Stimulated activated effector memory CD8-positive, alpha-beta T cell treated with anti-CD3 and anti-CD28 coated beads, Interleukin-12 subunit alpha, Interleukin-12 subunit beta, amount 100 ng/mL, for 72 hours (primary cell): ENCODE results near the gene DYNLT1.
"Not testable (repeated sequence)": the region's sequence is repeated elsewhere in the genome, so short reads cannot be mapped to it uniquely, and the experiment has no call there.

Experiments used
- ATAC-seq: fragments of 150-1000 bp; cut with Tn5 transposase; 2 replicates; pipeline ENCODE4 v1.10.0; 2021
- DNase-seq, 2 donors: peaks; one replicate each; pipeline ENCODE4 v3.0.0; 2021 to 2022; ENCODE audit warnings: low spot score in 2 of 2
- H3K27ac Mint-ChIP-seq: one replicate; pipeline ENCODE4 v1.8.0; 2022; ENCODE audit warnings: mild to moderate bottlenecking, mixed read lengths
- H3K36me3 Mint-ChIP-seq: one replicate; pipeline ENCODE4 v1.8.0; 2022; ENCODE audit warnings: mild to moderate bottlenecking, mixed read lengths
- H3K4me1 Mint-ChIP-seq: one replicate; pipeline ENCODE4 v1.8.0; 2022; ENCODE audit warnings: mixed read lengths
- H3K4me3 Mint-ChIP-seq: one replicate; pipeline ENCODE4 v1.8.0; 2022; ENCODE audit warnings: mild to moderate bottlenecking, mixed read lengths
- H3K9me3 Mint-ChIP-seq: one replicate; pipeline ENCODE4 v1.8.0; 2022; ENCODE audit warnings: mixed read lengths

Gene DYNLT1

DNA sequence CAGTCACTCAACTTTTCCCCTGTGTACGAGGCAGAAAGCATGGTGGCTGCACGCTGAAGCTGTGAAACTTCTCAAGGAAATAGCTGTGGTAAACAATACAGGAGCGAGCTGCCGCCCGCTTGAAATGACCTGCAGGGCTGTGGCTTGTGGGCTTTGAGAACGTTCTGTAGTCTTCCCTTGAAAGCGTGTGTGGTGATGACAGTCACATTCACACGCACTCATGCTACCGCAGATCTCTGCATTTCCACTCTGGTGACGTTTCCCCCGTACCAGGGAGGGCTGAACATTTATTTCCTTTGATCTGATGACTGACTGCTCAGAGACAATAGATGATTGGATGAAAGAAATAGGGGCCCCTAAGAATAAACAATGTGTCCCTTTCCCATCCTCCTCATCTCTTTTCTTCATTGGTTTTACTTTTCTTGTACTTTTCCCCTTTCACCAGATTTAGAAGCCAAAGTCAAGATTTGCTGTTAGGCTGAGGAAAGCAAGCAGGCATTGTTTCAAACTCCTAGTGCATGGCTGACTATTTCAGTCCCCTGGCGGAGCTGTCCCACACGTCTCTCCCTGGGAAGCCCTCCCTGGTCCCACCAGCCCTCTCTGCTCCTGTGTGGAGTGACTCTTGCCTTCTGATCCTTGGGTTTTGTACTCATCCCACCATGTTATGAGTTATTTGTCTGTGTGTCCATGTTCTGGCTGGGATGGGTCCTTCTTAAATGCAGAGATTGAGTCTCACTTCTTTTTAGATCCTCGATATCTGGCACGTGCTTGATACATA lies 9.2 kb upstream of the DYNLT1 start:
- H3K36me3 Mint-ChIP-seq, result peaks cover 100% of the 10 kb centered on the region
- no peaks in the 10 kb centered on the region for H3K9me3 Mint-ChIP-seq
- H3K4me1 Mint-ChIP-seq, result peaks cover 64% of the 10 kb centered on the region
- peak overlapping the region; percentile 79 for H3K4me3 Mint-ChIP-seq
- ATAC-seq (peak; percentile 78), DNase-seq (peak; percentile 61 to 92)
- H3K27ac Mint-ChIP-seq, result peak overlapping the region; percentile 99

DNA sequence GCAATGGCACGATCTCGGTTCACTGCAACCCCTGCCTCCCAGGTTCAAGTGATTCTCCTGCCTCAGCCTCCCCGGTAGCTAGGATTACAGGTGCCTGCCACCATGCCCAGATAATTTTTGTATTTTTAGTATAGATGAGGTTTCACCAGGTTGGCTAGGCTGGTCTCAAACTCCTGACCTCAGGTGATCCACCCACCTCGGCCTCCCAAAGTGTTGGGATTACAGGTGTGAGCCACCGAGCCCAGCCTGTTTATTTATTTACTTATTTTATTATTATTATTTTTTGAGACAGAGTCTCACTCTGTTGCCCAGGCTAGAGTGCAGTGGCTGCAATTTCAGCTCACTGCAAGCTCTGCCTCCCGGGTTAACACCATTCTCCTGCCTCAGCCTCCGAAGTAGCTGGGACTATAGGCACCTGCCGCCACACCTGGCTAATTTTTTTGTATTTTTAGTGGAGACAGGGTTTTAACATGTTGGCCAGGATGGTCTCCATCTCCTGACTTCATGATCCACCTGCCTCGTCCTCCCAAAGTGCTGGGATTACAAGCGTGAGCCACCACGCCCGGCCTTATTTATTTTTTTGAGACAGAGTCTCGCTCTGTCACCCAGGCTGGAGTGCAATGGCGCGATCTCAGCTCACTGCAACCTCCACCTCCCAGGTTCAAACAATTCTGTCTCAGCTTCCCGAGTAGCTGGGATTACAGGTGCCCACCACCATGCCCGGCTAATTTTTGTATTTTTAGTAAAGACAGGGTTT lies 7.6 kb upstream of the DYNLT1 start:
- H3K4me3 Mint-ChIP-seq, result peak overlapping the region; percentile 79
- peaks cover 90% of the 10 kb centered on the region for H3K36me3 Mint-ChIP-seq
- H3K9me3 Mint-ChIP-seq, ATAC-seq: not testable (repeated sequence)
- DNase-seq, result peak in 1 of 2 donors; percentile 51
- H3K4me1 Mint-ChIP-seq, result peaks cover 70% of the 10 kb centered on the region
- H3K27ac Mint-ChIP-seq, result peak overlapping the region; percentile 99

DNA sequence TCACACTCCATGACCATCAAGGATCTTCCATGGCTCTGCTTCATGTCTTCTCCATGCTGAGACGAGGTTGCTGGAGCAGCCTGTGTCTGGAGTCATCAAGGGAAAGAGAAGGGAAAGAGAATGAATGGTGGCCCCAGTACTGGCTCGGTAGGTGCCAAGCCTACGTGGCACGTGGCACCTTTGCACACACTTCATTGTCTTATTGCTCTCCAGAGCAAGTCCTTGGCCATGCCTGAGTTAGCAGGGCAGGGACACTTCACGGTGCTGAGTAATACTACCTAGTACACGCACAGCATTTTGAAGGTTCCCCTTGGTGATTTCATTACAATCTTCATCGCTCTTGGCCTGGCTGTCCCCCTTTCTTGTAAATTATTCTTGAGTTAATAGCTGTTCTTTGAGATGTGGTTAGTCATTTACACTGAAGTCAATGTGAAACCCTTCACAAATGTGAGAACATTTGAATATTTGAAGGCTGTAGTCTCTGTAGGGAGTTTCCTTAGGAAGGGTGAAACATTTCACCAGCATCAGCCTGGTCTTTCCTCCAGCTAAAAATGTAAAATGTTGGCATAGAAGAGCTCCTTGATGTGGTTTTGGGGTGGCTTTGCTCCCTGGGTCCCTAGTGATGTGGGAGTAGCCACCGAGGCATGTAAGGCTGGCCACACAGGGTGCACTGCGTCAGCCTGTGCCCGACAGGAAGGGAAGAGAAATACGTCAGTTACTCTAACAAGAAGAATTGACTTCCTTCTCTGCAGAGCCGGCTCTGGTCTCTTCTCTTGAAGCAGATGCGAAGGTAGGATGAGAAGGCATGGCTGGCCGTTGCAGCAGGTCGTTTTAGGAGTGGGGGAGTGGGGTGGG lies 5.0 kb upstream of the DYNLT1 start, which contains the start of gene SYTL3:
TSS of gene SYTL3 (plus strand) at position 766 of the 855 bp plus-strand sequence. CDS start 13,215 bp downstream, outside the sequence.
- peak; percentile 67 to 92 for DNase-seq
- Mint-ChIP-seq H3K9me3 (no peaks in the 10 kb centered on the region), H3K27ac (peak within 1 kb of the TSS; percentile 99), H3K36me3 (peaks cover 79% of the 10 kb centered on the region), H3K4me1 (peaks cover 67% of the 10 kb centered on the region), H3K4me3 (peak within 1 kb of the TSS; percentile 79)
- ATAC-seq, result peak; percentile 69

DNA sequence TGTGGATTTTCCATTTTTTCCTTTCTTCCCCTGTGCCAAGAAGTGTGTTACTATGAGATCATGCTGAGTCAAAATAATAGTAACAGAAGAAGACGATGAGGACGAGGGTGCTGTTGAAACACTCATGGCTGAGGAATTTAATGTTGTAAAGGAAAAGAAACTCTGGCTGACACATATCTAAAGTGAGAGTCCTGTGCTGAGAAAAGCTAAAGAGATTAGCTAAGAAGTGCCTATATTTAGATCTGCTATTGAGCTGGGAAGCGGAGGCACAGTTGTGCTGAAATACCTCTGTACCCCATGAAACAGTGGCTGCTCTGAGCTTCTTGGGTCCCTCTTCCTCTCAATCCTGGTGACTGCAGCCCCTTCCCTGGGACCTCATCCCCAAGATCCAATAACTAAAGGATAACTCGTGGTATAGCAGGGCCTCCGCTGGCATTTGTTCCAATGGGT lies 4.2 kb upstream of the DYNLT1 start:
- peak in 1 of 2 donors; percentile 76 for DNase-seq
- H3K36me3 Mint-ChIP-seq, result peaks cover 78% of the 10 kb centered on the region
- ATAC-seq, result peak; percentile 44
- peak overlapping the region; percentile 99 for H3K27ac Mint-ChIP-seq
- H3K9me3 Mint-ChIP-seq, result no peaks in the 10 kb centered on the region
- peak overlapping the region; percentile 79 for H3K4me3 Mint-ChIP-seq
- peaks cover 59% of the 10 kb centered on the region for H3K4me1 Mint-ChIP-seq

DNA sequence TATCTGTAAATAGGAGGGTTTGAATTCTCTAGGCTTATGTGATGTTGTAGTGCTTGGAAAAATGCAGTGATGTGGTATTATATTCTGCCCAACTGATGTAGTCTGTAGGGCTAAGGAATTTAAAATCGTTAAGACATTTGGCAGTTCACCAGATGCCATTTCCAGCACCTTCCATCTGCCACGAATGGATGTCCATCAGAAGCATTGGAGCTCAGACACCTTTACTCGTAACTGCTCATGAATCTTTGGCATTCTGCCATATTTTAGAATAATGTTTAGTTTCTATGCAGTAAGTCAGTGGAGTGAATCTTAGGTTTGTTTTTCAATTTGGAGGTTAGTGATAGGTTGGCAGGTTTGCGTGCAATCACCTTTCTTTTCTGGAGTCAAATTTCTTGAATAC lies 3.0 kb upstream of the DYNLT1 start:
- peak overlapping the region; percentile 77 for H3K4me3 Mint-ChIP-seq
- DNase-seq (peak in 1 of 2 donors; percentile 41), ATAC-seq (no peak)
- peaks cover 51% of the 10 kb centered on the region for H3K4me1 Mint-ChIP-seq
- peak overlapping the region; percentile 99 for H3K27ac Mint-ChIP-seq
- H3K36me3 Mint-ChIP-seq, result peaks cover 78% of the 10 kb centered on the region
- H3K9me3 Mint-ChIP-seq, result no peaks in the 10 kb centered on the region

DNA sequence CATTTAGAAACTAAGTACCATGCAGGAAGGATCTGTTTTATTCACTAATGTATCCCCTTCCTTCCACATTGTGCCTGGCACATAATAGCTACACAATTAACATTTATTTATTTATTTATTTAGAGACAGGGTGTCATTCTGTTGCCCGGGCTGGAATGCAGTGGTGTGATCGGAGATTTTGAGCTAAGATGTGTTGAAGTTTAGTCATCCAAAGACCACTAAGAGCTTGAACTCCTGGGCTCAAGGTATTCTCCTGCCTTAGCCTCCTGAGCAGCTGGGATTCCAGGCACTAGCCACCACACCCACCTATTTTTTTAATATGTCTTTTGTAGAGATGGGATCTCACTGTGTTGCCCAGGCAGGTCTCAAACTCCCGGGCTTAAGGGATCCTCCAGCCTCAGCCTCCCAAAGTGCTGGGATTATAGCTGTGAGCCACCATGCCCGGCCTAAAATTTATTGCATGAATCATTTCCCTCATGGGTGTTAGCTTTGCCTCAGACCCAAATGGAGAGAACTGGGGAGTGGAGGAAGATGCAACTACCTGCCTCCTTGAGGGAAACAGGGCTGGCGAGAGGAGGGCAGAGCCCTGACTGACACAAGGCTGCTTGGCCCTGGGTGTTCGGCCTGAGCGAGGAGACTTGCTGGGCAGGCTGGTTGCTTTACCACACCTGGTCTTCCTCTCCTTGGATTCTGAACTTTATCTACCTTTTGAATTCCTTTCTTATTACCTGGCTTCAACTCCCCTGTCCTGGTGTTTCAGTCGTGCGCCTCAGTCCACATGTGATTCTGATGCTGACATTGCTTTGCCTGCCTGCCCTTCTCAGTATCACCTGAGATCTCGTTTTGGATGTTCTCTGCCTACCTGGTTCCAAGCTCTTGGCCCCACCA lies 1.7 kb upstream of the DYNLT1 start:
- ATAC-seq (no peak), DNase-seq (peak in 1 of 2 donors; percentile 48)
- Mint-ChIP-seq H3K4me1 (peaks cover 61% of the 10 kb centered on the region), H3K9me3 (no peaks in the 10 kb centered on the region), H3K36me3 (peaks cover 78% of the 10 kb centered on the region), H3K4me3 (peak overlapping the region; percentile 77), H3K27ac (peak overlapping the region; percentile 94)

DNA sequence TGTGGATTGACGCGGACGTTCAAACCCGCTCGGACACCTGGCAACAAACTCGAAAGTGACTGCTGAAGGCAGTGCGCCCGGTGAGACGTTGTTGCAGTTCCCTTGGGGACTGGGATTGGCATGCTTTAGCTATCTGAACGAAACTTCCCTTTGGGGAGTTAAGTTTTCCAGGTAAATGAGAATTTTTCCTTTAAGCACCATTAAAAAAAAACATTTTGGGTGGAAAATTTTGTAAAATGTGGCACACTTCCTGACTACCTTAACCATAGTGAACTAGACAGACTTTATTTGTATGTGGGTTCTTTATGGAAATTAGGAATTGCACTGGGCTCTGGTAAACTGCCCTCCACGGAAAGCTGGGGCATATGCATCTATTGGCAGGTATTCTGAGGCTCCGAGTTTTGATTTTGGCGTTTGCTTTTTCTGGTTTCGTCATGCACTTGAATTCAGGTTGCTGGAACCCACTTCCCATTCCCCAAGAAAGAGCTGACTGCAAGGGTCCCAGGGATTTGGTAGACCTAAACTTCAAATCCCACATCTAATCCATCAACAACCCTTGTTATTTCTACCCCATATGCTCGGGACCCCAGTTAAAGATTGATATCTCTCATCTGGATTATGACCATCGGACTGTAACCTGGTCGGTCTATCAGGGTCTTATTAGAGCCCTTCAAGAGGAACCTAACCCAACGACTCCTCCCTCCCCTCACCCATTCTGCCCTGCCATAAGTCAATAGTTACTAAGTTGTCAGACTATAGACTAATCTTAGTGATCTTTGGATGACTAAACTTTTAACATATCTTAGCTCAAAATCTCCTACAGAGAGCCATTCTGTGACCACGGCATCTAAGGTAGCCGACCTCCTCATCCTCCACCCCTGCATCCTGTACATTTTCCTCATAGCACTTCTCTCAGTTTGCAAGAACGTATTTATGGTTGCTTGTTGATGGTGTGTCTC lies 800 bp upstream of the DYNLT1 start:
- no peaks in the 10 kb centered on the region for H3K9me3 Mint-ChIP-seq
- ATAC-seq (peak; percentile 19), DNase-seq (no peak)
- H3K4me3 Mint-ChIP-seq, result peak overlapping the region; percentile 77
- peak overlapping the region; percentile 94 for H3K27ac Mint-ChIP-seq
- peaks cover 78% of the 10 kb centered on the region for H3K36me3 Mint-ChIP-seq
- peaks cover 71% of the 10 kb centered on the region for H3K4me1 Mint-ChIP-seq

DNA sequence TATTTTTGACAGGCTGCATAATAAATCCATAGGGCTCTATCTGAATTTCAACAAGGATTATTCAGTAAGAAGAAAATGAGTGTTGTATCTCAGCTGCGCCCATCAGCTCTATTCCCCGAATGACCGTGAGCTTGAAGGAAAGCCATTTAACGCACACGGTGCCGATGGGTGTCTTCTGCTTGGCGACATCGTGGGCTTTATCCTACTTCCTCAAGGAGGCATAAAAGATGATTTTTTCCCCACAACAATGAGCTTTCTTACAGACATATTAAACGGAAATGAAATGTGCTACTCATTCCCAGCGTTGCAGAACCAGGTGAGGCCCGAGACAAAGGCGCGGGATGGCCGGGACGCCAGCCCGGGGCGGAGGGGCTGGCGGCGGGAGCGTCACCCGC lies 710 bp downstream of the DYNLT1 start:
- Mint-ChIP-seq H3K4me3 (peak overlapping the region; percentile 77), H3K4me1 (peaks cover 74% of the 10 kb centered on the region), H3K9me3 (no peaks in the 10 kb centered on the region), H3K27ac (peak overlapping the region; percentile 94), H3K36me3 (peaks cover 78% of the 10 kb centered on the region)
- DNase-seq, result no peak
- ATAC-seq, result no peak

DNA sequence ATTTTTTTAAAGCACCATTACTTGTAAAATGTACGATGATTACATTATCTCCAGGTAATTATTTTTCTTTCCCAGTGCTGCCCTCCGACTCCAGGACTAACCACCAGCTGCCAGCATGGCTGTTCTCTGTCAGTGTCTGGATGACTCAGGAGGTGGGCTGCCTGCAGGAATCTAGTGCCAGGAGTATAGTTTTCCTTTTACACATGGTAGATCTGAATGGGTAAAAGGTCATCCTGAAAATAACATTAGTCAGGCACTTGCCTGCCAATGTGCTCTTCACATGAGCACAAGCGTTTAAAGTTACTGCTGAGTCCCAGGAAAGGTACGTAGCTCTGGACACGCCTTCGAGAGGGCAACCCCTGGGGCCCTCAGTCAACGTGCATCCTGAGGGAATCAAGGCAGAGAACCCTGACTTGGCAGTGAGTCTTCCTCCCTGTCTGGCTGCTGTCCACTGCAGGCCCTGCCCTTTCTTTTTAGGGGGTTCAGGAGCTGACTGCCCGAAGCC lies 2.4 kb downstream of the DYNLT1 start:
- no peak for ATAC-seq
- Mint-ChIP-seq H3K9me3 (no peaks in the 10 kb centered on the region), H3K4me3 (peak overlapping the region; percentile 77), H3K4me1 (peaks cover 74% of the 10 kb centered on the region), H3K27ac (peak overlapping the region; percentile 94), H3K36me3 (peaks cover 86% of the 10 kb centered on the region)
- DNase-seq, result peak in 1 of 2 donors; percentile 50

DNA sequence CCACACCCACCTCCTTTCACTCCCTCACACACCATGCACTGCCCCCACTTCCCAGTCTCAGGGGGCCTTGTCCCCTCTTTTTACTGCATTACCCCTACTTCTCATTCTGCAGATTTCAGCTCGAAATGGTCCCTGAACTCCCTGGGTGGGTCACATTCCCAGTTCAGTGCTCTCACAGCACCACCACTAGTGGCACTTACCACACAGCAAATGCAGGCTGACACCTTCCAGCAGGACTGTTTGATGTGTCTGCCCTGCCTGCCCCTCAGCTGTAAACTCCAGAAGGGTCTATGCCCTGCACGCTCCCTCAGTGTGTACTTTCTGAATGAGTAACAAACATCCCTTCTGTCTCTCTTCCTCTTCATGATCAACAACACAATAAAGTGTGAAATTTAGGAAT lies 4.0 kb downstream of the DYNLT1 start:
- peaks cover 97% of the 10 kb centered on the region for H3K36me3 Mint-ChIP-seq
- peak overlapping the region; percentile 84 for H3K27ac Mint-ChIP-seq
- DNase-seq, result peak in 1 of 2 donors; percentile 54
- H3K4me3 Mint-ChIP-seq, result peak overlapping the region; percentile 77
- ATAC-seq, result no peak
- no peaks in the 10 kb centered on the region for H3K9me3 Mint-ChIP-seq
- peaks cover 70% of the 10 kb centered on the region for H3K4me1 Mint-ChIP-seq

DNA sequence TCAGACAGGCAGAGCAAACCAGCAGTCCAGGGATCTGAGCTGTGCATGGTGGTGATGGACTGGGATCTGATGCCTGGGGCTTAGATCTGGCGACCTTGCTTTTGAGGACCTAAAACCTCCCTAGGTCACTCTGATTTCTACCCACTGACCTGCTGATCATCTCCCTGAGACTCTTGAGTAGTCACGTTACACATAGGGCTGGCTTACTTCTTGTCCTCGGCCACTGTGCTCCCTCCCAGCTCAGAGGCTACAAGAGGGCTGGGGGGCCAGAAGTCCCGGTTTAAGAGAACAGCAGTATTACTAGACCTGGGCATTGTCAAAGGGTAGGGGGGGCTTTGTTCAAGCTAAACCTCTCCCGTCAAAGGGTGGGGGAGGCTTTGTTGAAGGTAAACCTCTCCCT lies 5.5 kb downstream of the DYNLT1 start:
- Mint-ChIP-seq H3K27ac (peak overlapping the region; percentile 84), H3K4me3 (peak overlapping the region; percentile 77), H3K9me3 (no peaks in the 10 kb centered on the region), H3K4me1 (peaks cover 73% of the 10 kb centered on the region), H3K36me3 (peaks cover 98% of the 10 kb centered on the region)
- ATAC-seq (no peak), DNase-seq (peak in 1 of 2 donors; percentile 47)

DNA sequence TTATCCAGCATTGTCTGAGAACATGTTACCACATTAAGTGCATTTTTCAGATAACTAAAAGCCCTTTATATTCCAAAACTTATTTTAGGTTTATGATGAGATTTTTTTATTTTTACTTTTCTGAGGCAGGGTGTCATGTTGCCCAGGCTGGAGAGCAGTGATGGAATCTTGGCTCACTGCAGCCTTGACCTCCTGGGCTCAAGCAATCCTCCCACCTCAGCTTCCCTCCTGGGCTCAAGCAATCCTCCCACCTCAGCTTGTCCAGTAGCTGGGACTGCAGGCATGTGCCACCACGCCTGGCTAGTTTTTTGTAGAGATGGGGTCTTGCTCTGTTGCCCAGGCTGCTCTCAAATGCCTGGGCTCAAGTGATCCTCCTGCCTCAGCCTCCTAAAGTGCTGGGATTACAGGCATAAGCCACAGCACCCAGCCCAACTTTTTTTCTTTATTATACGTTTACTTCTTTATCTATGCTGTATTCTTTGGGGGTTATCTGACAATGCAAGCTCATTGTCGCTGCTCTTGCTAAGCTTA lies 6.2 kb downstream of the DYNLT1 start:
- peak overlapping the region; percentile 84 for H3K27ac Mint-ChIP-seq
- H3K36me3 Mint-ChIP-seq, result peaks cover 98% of the 10 kb centered on the region
- peaks cover 73% of the 10 kb centered on the region for H3K4me1 Mint-ChIP-seq
- no peak for DNase-seq
- H3K4me3 Mint-ChIP-seq, result peak overlapping the region; percentile 77
- no peak for ATAC-seq
- no peaks in the 10 kb centered on the region for H3K9me3 Mint-ChIP-seq

DNA sequence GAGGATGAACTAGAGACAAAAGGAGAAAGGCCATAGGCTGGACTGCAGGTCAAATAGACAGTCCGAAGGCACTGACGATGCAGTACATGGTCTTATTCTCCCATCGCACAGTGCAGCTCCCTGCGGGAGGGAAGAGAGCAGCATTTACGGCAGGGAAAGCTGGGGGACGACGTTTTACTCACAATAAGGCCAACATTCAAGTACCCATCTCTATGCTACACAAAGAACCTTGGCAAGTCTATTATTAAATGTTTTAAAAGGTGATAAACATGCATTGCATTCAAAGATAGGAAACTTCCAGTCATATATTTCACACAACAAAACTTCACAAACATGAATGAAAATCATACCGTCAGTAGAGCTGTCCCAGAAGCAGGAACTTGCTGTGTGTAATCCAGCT lies 7.8 kb downstream of the DYNLT1 start:
- DNase-seq, result peak in 1 of 2 donors; percentile 44
- peaks cover 68% of the 10 kb centered on the region for H3K4me1 Mint-ChIP-seq
- H3K9me3 Mint-ChIP-seq, result no peaks in the 10 kb centered on the region
- ATAC-seq, result no peak
- H3K36me3 Mint-ChIP-seq, result peaks cover 95% of the 10 kb centered on the region
- H3K27ac Mint-ChIP-seq, result peak overlapping the region; percentile 72
- no peak overlapping the region for H3K4me3 Mint-ChIP-seq
